Transverse colon (tissue), 4 donors: ENCODE data around the gene OR5H14. TPM values are rescaled to one million over a fixed set of nuclear protein-coding genes. Genes with fewer than 3 reads are reported as not detected.

ENCODE experiments used
- DNase-seq: peaks from one replicate; pipeline ENCODE4 v3.0.0-alpha.2; 2019
- H3K27ac ChIP-seq, 4 donors: fragments of 200-600 bp; sonication (generic); 2 replicates each; pipeline ENCODE4 v1.5.1; 2016 to 2018; ENCODE audit warnings: inconsistent platforms in 4 of 4
- H3K27me3 ChIP-seq: fragments of 200-600 bp; sonication (generic); 2 replicates; pipeline ENCODE4 v1.5.1; 2017; ENCODE audit warnings: inconsistent platforms
- H3K36me3 ChIP-seq, 4 donors: fragments of 200-600 bp; sonication (generic); 2 replicates each; pipeline ENCODE4 v1.5.1; 2017 to 2019; ENCODE audit warnings: inconsistent platforms in 4 of 4
- H3K4me1 ChIP-seq, 4 donors: fragments of 200-600 bp; sonication (generic); 2 replicates each; pipeline ENCODE4 v1.5.1; 2017 to 2020; ENCODE audit warnings: inconsistent platforms in 4 of 4
- H3K4me3 ChIP-seq, 4 donors: fragments of 200-600 bp; sonication (generic); 1 replicate in 1 of 4; 2 replicates in 3 of 4; pipeline versions ENCODE4 v1.5.1 to v1.6.1; 2017 to 2019; ENCODE audit warnings: inconsistent platforms in 4 of 4
- H3K9me3 ChIP-seq, 2 donors: fragments of 200-600 bp; sonication (generic); 2 replicates each; pipeline ENCODE4 v1.5.1; 2017 to 2019; ENCODE audit warnings: inconsistent platforms in 2 of 2
- CTCF ChIP-seq, 5 experiments: fragments of 200-600 bp in 3 of 5; fragments of 450-650 bp in 2 of 5; sonication (generic) in 3 of 5; IDR thresholded peaks; 1 replicate in 2 of 5; 2 replicates in 3 of 5; pipeline ENCODE4 v1.5.1; 2016 to 2017; ENCODE audit warnings: antibody characterized with exemption in 5 of 5, inconsistent platforms in 3 of 5, mild to moderate bottlenecking in 2 of 5, moderate library complexity in 1 of 5
- EP300 ChIP-seq: sonication (generic); formaldehyde crosslinking; IDR thresholded peaks from one replicate; pipeline ENCODE4 v1.6.1; 2017; ENCODE audit warnings: antibody characterized with exemption, low read depth
- POLR2A ChIP-seq: fragments of 450-650 bp; IDR thresholded peaks from one replicate; pipeline ENCODE4 v1.6.1; 2016; ENCODE audit warnings: antibody characterized with exemption, mild to moderate bottlenecking, moderate library complexity
- POLR2AphosphoS5 ChIP-seq, 3 donors: sonication (generic); formaldehyde crosslinking; IDR thresholded peaks; one replicate each; pipeline ENCODE4 v1.6.1; 2016; ENCODE audit warnings: antibody characterized with exemption in 3 of 3
- WGBS, 2 donors: methylation state at CpG; one replicate each; pipeline ENCODE4 v1.1.5; 2018; ENCODE audit warnings: low coverage in 1 of 2; 5-methylcytosine and 5-hydroxymethylcytosine counted together
- in situ Hi-C, 4 donors: fragments of 200-750 bp; cut with MboI; loops; one replicate each; pipeline versions ENCODE4 v1.15.0 to v1.15.1; 2017; ENCODE audit warnings: low sequenced_read_pairs in 3 of 4, low pct_ligation_motif_present in 1 of 4, low pct_unique_long_range_greater_than_20kb in 1 of 4
- intact Hi-C: fragments of 100-400 bp; cut with DNase I; formaldehyde crosslinking; loops from one replicate; pipeline ENCODE4 v1.15.1; 2023; ENCODE audit warnings: low total_unique reads
- total RNA-seq, 4 donors: library from RNA; depleted of rRNA; stranded (reverse); fragments of >200 nt; gene quantifications; one replicate each; pipeline ENCODE4 v1.1.0, GENCODE V29; 2016

Gene OR5H14
- total RNA-seq, 4 donors from 2014 or later, result not detected

GRCh38 chr3:98171071-98171470, 23.8 kb downstream of the OR5H14 start:
- H3K4me1 ChIP-seq, result no peaks in the 10 kb centered on the region
- TF ChIP-seq CTCF (IDR thresholded peaks at IDR 0.05) (no peak), POLR2A (no peak), EP300 (no peak), POLR2AphosphoS5 (IDR thresholded peaks at IDR 0.05) (no peak)
- no peaks in the 10 kb centered on the region for H3K27me3 ChIP-seq
- H3K27ac ChIP-seq, result no peak overlapping the region
- H3K4me3 ChIP-seq, result no peak overlapping the region
- no peaks in the 10 kb centered on the region for H3K9me3 ChIP-seq
- in situ Hi-C loops, result no loop called here
- 42 to 76% methylated on average over 1 of the region's 1 CpG for WGBS, 2 donors
- no peaks in the 10 kb centered on the region for H3K36me3 ChIP-seq
- intact Hi-C loops, result no loop called here
- no peak for DNase-seq

- Histone ChIP-seq H3K4me1 (no peaks in the 10 kb centered on the region), H3K27ac (no peak overlapping the region), H3K36me3 (no peaks in the 10 kb centered on the region), H3K27me3 (no peaks in the 10 kb centered on the region), H3K4me3 (no peak overlapping the region), H3K9me3 (no peaks in the 10 kb centered on the region)
- DNase-seq, result no peak
- in situ Hi-C loops, result no loop called here
- intact Hi-C loops, result no loop called here
- TF ChIP-seq POLR2AphosphoS5 (IDR thresholded peaks at IDR 0.05), result no peak
- no peak for TF ChIP-seq EP300
- TF ChIP-seq POLR2A, result no peak
- no peak for TF ChIP-seq CTCF (IDR thresholded peaks at IDR 0.05)
- WGBS, 2 donors, result 78 to 85% methylated on average over 4 to 7 of the region's 7 CpGs
These were observed 25.3 kb downstream of the OR5H14 start for GRCh38 chr3:98172621-98173020.

GRCh38 chr3:98180319-98180890, 33.1 kb downstream of the OR5H14 start:
- 78 to 81% methylated on average over 3 of the region's 3 CpGs for WGBS, 2 donors
- intact Hi-C loops (no loop called here), in situ Hi-C loops (loop anchor here in 1 of 4 donors (5.0 kb wide), 1 partner anchor 38 kb away; no protein-coding TSS in a partner anchor)
- H3K4me1 ChIP-seq, result no peaks in the 10 kb centered on the region
- H3K9me3 ChIP-seq, result no peaks in the 10 kb centered on the region
- no peak for TF ChIP-seq EP300
- no peak for TF ChIP-seq POLR2AphosphoS5 (IDR thresholded peaks at IDR 0.05)
- no peak for TF ChIP-seq POLR2A
- TF ChIP-seq CTCF (IDR thresholded peaks at IDR 0.05), result no peak
- no peaks in the 10 kb centered on the region for H3K27me3 ChIP-seq
- no peak overlapping the region for H3K4me3 ChIP-seq
- no peak overlapping the region for H3K27ac ChIP-seq
- no peak for DNase-seq
- H3K36me3 ChIP-seq, result no peaks in the 10 kb centered on the region

- TF ChIP-seq CTCF (IDR thresholded peaks at IDR 0.05) (no peak), POLR2AphosphoS5 (IDR thresholded peaks at IDR 0.05) (no peak), EP300 (no peak), POLR2A (no peak)
- no peak for DNase-seq
These were observed 34.9 kb downstream of the OR5H14 start for GRCh38 chr3:98182196-98182595.

More at GRCh38 chr3:98182196-98182595, 34.9 kb downstream of the OR5H14 start:
- intact Hi-C loops (no loop called here), in situ Hi-C loops (loop anchor here in 1 of 4 donors (5.0 kb wide), 1 partner anchor 40 kb away; no protein-coding TSS in a partner anchor)
- Histone ChIP-seq H3K27me3 (no peaks in the 10 kb centered on the region), H3K9me3 (no peaks in the 10 kb centered on the region), H3K36me3 (no peaks in the 10 kb centered on the region), H3K4me1 (no peaks in the 10 kb centered on the region), H3K4me3 (no peak overlapping the region), H3K27ac (no peak overlapping the region)
